Activated CD4-positive, CD25-positive, alpha-beta regulatory T cell treated with anti-CD3 and anti-CD28 coated beads, Interleukin-2, amount 50 U/mL, for 24 hours (primary cell): Measurements from ENCODE around the gene TMEM183A.

Experiments used
- ATAC-seq, 2 donors: fragments of 150-1000 bp; cut with Tn5 transposase; one replicate each; pipeline ENCODE4 v1.10.0; 2021; ENCODE audit warnings: mild to moderate bottlenecking in 1 of 2, moderate library complexity in 1 of 2

Gene TMEM183A

GRCh38 chr1:203048086-203048485 is 40.9 kb downstream of the TMEM183A start:
- no peak for ATAC-seq

GRCh38 chr1:203048555-203049051 is 41.4 kb downstream of the TMEM183A start:
- ATAC-seq: no peak

GRCh38 chr1:203049077-203049476 is 41.9 kb downstream of the TMEM183A start:
- no peak for ATAC-seq

GRCh38 chr1:203049576-203050180 is 42.5 kb downstream of the TMEM183A start:
- no peak for ATAC-seq

GRCh38 chr1:203050826-203051225 is 43.7 kb downstream of the TMEM183A start:
- no peak for ATAC-seq

- ATAC-seq: no peak
Observed at GRCh38 chr1:203051841-203052324, 44.7 kb downstream of the TMEM183A start.

GRCh38 chr1:203052601-203053000 is 45.4 kb downstream of the TMEM183A start:
- ATAC-seq: no peak

GRCh38 chr1:203054184-203054583 is 47.0 kb downstream of the TMEM183A start:
- ATAC-seq: no peak

- no peak for ATAC-seq
Observed at GRCh38 chr1:203054642-203055041, 47.5 kb downstream of the TMEM183A start.

GRCh38 chr1:203055161-203055799 is 48.1 kb downstream of the TMEM183A start:
- no peak for ATAC-seq

GRCh38 chr1:203056012-203056411 is 48.8 kb downstream of the TMEM183A start:
- ATAC-seq: no peak

GRCh38 chr1:203056516-203056915 is 49.3 kb downstream of the TMEM183A start:
- no peak for ATAC-seq

GRCh38 chr1:203057911-203058675 is 50.9 kb downstream of the TMEM183A start:
- no peak for ATAC-seq

- no peak for ATAC-seq
Observed at GRCh38 chr1:203058676-203058935, 51.4 kb downstream of the TMEM183A start.

GRCh38 chr1:203059485-203059884 is 52.3 kb downstream of the TMEM183A start:
- no peak for ATAC-seq

- no peak for ATAC-seq
Observed at GRCh38 chr1:203060115-203060514, 52.9 kb downstream of the TMEM183A start.

- ATAC-seq: no peak
Observed at GRCh38 chr1:203063287-203063686, 56.1 kb downstream of the TMEM183A start.

GRCh38 chr1:203065191-203065590 is 58.0 kb downstream of the TMEM183A start:
- ATAC-seq: no peak

GRCh38 chr1:203065986-203066385 is 58.8 kb downstream of the TMEM183A start:
- no peak for ATAC-seq

- ATAC-seq: no peak
Observed at GRCh38 chr1:203066965-203067364, 59.8 kb downstream of the TMEM183A start.

- no peak for ATAC-seq
Observed at GRCh38 chr1:203069030-203069747, 62.0 kb downstream of the TMEM183A start.

GRCh38 chr1:203072002-203072602 is 64.9 kb downstream of the TMEM183A start:
- no peak for ATAC-seq

GRCh38 chr1:203072911-203073310 is 65.7 kb downstream of the TMEM183A start:
- no peak for ATAC-seq
